Activated CD4-positive, alpha-beta memory T cell treated with anti-CD3 and anti-CD28 coated beads, Interleukin-2, amount 10 ng/mL, durations not matched to agents 7 days and 5 days (primary cell): ENCODE results near the gene SPATA17. TPM values are rescaled to one million over a fixed set of nuclear protein-coding genes. Genes with fewer than 3 reads are reported as not detected.

Source experiments
- CTCF ChIA-PET: fragments of 350-600 bp; sonication (Branson Sonifier 250); formaldehyde crosslinking; loops from one replicate; lab custom pipeline; 2021; ENCODE audit warnings: antibody characterized with exemption, inconsistent platforms; lab: Charles Lee
- POLR2A ChIA-PET: fragments of 350-600 bp; sonication (Branson Sonifier 250); formaldehyde crosslinking; loops from one replicate; lab custom pipeline; 2021; ENCODE audit warnings: antibody characterized with exemption; lab: Charles Lee
- DNase-seq: peaks from one replicate; pipeline ENCODE4 v3.0.0-alpha.2; 2020
- H3K27ac Mint-ChIP-seq: one replicate; pipeline ENCODE4 v1.8.0; 2021; ENCODE audit warnings: mild to moderate bottlenecking, mixed read lengths
- H3K27me3 Mint-ChIP-seq: one replicate; pipeline ENCODE4 v1.8.0; 2021; ENCODE audit warnings: mixed read lengths
- H3K36me3 Mint-ChIP-seq: one replicate; pipeline ENCODE4 v1.8.0; 2021; ENCODE audit warnings: low read depth, mixed read lengths
- H3K4me1 Mint-ChIP-seq: one replicate; pipeline ENCODE4 v1.8.0; 2021; ENCODE audit warnings: mixed read lengths
- H3K4me3 Mint-ChIP-seq: one replicate; pipeline ENCODE4 v1.8.0; 2021; ENCODE audit warnings: mild to moderate bottlenecking, mixed read lengths
- H3K9me3 Mint-ChIP-seq: one replicate; pipeline ENCODE4 v1.8.0; 2021; ENCODE audit warnings: mixed read lengths
- total RNA-seq, 2 experiments: library from RNA; stranded (reverse); gene quantifications; one replicate each; pipeline ENCODE4 v1.2.3, GENCODE V29; 2021

The SPATA17 gene
- total RNA-seq, 2 experiments from 2014 or later = not detected

DNA sequence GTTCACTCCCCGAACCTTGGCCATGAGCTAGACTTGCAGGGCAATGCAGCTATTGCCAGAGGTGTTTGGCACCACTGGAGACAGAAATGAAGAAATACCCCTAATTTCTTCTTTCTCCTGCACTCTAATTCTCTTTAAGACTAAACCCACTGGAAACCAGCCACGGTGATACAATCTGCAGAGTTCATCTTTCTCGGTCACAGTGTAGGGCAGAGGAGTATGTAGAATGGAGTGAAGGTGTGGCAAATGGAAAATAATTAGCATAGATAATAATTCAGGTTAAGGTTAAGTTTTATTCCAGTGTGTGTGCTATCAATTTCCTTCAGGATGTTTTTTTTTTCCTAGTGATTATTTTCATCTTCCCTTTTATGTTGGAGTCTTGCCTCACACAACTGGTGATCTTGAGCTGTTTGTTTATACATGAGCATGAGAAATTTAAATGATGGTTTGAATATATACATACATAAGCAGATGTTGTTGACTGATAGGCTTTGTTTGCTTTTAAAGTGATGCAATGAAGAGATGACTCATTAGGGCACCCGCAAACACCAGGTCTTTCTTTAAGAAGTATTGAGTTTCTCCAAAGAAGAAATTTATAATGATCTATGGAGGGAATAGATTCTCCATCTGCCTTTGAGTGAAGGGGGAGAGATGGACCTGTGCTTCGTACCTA lies 81.9 kb downstream of the SPATA17 start:
- Mint-ChIP-seq H3K4me1 (no peaks in the 10 kb centered on the region), H3K4me3 (no peak overlapping the region), H3K27me3 (no peaks in the 10 kb centered on the region), H3K27ac (no peak overlapping the region), H3K36me3 (no peaks in the 10 kb centered on the region), H3K9me3 (no peaks in the 10 kb centered on the region)
- DNase-seq = no peak
- POLR2A ChIA-PET = no interaction called here
- CTCF ChIA-PET = no interaction called here

DNA sequence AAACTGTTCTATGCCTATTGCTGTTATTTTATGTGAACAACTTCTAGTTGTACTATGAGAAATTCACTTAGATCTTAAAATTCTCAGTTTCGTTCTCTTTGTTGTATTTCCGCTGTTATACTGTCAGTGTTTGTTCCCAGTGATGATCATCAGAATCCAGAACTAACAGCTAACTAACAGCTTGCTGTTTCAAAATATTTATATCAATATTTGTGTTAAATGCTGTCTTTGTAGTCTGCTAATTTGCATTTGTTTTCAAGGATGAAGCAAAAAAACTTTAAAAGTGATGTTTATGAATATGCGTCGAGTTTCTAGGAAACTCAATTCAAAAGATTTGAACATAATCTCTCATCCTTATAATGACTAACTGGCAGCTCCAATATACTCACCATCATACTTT lies 84.5 kb downstream of the SPATA17 start:
- Mint-ChIP-seq H3K27ac (no peak overlapping the region), H3K27me3 (no peaks in the 10 kb centered on the region), H3K4me1 (no peaks in the 10 kb centered on the region), H3K9me3 (no peaks in the 10 kb centered on the region), H3K4me3 (no peak overlapping the region), H3K36me3 (no peaks in the 10 kb centered on the region)
- POLR2A ChIA-PET = no interaction called here
- CTCF ChIA-PET = no interaction called here
- no peak for DNase-seq

DNA sequence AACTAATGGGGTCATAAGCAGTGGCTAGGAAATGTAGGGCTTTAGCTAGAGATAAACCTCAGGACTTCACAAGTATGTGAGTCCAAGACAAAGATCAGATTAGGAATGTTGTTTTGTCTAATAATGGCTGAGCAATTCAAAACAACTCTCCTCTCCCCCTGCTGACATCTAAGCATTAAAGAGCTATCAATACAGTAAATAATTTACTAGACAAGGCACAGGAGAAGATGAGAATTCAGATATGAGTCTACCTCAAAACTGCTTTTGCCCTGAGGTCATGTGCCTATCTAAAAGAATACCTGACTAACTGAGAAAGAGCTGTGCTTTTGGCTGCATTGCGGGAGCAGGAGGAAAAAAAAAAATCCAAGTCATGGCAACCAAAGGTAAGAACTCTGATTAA lies 86.8 kb downstream of the SPATA17 start:
- POLR2A ChIA-PET = no interaction called here
- no peak for DNase-seq
- H3K9me3 Mint-ChIP-seq = no peaks in the 10 kb centered on the region
- CTCF ChIA-PET = no interaction called here
- no peak overlapping the region for H3K27ac Mint-ChIP-seq
- H3K4me1 Mint-ChIP-seq = no peaks in the 10 kb centered on the region
- H3K36me3 Mint-ChIP-seq = no peaks in the 10 kb centered on the region
- no peaks in the 10 kb centered on the region for H3K27me3 Mint-ChIP-seq
- no peak overlapping the region for H3K4me3 Mint-ChIP-seq

DNA sequence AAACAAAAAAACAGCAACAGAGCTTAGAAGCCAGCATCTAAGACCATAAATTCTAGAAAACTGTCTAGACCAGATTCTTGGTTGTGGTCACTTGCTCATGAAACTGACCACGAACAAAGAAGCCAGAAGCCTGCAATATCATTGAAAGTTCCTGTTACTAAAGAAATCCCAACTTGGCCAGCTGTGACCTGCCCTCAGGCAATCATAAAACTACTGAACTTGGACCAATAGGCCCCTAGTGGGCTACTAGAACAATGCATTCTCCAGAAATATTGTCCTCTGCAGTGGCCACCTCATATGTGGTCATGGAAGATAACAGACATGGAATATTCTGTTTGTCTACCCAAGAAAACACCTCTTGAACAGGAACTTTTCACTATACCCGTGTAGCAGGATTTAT lies 87.7 kb downstream of the SPATA17 start:
- H3K27me3 Mint-ChIP-seq = no peaks in the 10 kb centered on the region
- POLR2A ChIA-PET = no interaction called here
- H3K9me3 Mint-ChIP-seq = no peaks in the 10 kb centered on the region
- no peaks in the 10 kb centered on the region for H3K4me1 Mint-ChIP-seq
- H3K27ac Mint-ChIP-seq = no peak overlapping the region
- H3K4me3 Mint-ChIP-seq = no peak overlapping the region
- DNase-seq = no peak
- CTCF ChIA-PET = no interaction called here
- H3K36me3 Mint-ChIP-seq = no peaks in the 10 kb centered on the region

DNA sequence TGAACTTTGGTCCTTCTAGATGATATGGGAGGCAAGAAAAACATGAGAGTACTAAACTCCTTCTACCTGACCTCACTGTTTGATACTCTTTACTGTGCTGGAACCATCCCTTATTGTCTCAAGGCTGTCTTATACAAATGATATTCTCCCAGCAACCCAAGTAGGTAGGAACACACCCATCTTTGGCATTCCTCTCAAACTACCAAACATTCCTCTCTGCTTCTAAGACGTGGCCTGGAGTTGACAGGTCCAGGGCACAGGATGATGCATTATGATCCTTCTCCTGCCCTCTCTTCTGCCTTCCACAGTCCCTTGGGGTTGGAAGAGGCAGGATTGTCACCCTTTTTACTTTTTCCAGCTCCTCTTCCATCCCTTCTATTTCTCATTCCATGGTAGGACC lies 90.5 kb downstream of the SPATA17 start:
- Mint-ChIP-seq H3K36me3 (no peaks in the 10 kb centered on the region), H3K4me1 (no peaks in the 10 kb centered on the region), H3K27ac (no peak overlapping the region), H3K27me3 (no peaks in the 10 kb centered on the region), H3K4me3 (no peak overlapping the region), H3K9me3 (no peaks in the 10 kb centered on the region)
- ChIA-PET POLR2A (no interaction called here), CTCF (no interaction called here)
- no peak for DNase-seq

DNA sequence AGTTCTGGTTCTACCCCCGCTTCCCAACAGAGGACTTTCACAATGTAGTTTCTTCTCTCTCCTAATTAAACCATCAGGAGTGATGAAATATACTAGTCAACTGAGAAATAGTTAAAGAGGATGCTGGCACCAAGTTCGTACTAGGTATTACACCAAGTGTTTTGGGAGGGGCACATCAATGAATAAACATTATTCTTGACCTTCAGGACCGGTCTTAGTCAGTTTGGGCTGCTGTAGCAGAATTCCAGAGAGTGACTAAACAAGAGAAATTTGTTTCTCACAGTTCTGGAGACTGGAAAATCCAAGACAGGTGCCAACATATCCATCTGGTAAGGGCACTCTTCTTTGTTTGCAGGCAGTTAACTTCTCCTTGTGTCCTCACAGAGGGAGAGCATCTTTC lies 103.8 kb downstream of the SPATA17 start:
- no peak overlapping the region for H3K4me3 Mint-ChIP-seq
- ChIA-PET CTCF (no interaction called here), POLR2A (no interaction called here)
- no peaks in the 10 kb centered on the region for H3K4me1 Mint-ChIP-seq
- H3K36me3 Mint-ChIP-seq = no peaks in the 10 kb centered on the region
- H3K27ac Mint-ChIP-seq = no peak overlapping the region
- no peaks in the 10 kb centered on the region for H3K27me3 Mint-ChIP-seq
- no peak for DNase-seq
- H3K9me3 Mint-ChIP-seq = no peaks in the 10 kb centered on the region

DNA sequence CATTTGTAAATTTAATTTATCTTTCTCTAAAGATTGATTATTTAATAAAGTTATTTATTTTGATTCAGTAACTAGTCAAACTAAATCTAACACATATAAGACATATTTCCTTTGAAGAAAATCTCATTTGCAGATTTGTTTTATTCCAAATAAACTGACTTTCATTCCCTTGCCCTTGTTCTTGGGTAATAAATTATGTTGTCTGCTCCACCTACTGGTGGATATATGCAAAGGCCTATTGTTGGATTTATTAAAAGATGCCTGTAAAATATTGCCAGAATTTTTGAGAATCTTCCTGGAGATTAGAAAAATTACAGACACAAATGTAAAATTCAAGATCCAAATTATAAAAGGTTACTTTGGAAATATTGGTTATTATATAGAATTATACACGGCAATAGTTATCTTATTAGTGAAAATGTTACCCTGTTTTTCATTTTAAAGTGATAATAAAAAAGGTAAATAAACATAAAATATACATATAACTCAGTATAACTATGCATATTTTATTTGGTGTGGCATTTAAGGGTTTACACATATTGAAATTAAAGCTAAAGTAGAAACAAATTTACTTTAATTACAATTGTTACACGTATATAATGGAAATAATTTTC lies 116.1 kb downstream of the SPATA17 start:
- Mint-ChIP-seq H3K4me3 (no peak overlapping the region), H3K36me3 (no peaks in the 10 kb centered on the region), H3K27ac (no peak overlapping the region), H3K4me1 (no peaks in the 10 kb centered on the region), H3K27me3 (no peaks in the 10 kb centered on the region), H3K9me3 (no peaks in the 10 kb centered on the region)
- CTCF ChIA-PET = no interaction called here
- no peak for DNase-seq
- POLR2A ChIA-PET = no interaction called here

DNA sequence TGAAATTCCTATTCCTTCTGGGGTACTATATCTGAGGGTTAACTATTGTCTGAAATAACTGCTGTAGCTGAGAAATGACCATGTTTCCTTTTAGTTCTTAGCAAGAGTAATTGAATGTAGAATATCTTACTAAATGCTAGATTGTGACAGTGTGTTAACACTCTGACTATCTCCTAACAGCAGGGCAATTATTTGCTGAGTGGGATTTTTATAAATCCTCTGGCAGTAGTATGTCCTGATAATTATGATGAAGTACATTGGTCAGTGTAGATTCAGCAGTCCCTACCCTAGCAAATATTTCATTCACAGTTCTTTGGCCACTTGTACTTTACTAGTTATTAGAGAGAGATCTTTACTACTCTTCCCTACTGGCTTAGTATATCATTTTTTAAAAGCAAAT lies 138.6 kb downstream of the SPATA17 start:
- no peaks in the 10 kb centered on the region for H3K27me3 Mint-ChIP-seq
- no peak for DNase-seq
- H3K36me3 Mint-ChIP-seq = no peaks in the 10 kb centered on the region
- no peak overlapping the region for H3K27ac Mint-ChIP-seq
- ChIA-PET POLR2A (no interaction called here), CTCF (no interaction called here)
- H3K4me1 Mint-ChIP-seq = no peaks in the 10 kb centered on the region
- H3K4me3 Mint-ChIP-seq = no peak overlapping the region
- no peaks in the 10 kb centered on the region for H3K9me3 Mint-ChIP-seq

DNA sequence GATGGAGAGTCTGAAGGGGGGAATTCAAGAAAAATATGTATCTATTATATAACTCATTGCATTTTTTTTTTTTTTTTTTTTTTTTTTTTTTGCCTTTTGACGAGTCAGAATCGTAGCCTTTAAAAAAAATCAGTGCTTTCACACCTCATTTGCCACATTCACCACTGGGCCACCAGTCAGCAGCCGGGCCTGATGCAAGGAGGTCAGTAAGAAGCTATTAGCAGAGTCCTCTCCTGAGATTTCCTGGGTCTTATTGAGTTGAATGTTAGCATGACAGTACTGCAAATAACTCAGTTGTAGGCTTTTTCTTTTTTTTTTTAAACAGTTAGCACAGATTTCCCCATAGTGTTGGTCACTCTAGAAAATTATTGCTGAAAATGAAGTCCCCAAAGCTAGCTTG lies 139.8 kb downstream of the SPATA17 start:
- ChIA-PET POLR2A (no interaction called here), CTCF (no interaction called here)
- DNase-seq = no peak
- Mint-ChIP-seq H3K9me3 (no peaks in the 10 kb centered on the region), H3K4me1 (no peaks in the 10 kb centered on the region), H3K36me3 (no peaks in the 10 kb centered on the region), H3K4me3 (no peak overlapping the region), H3K27me3 (no peaks in the 10 kb centered on the region), H3K27ac (no peak overlapping the region)

DNA sequence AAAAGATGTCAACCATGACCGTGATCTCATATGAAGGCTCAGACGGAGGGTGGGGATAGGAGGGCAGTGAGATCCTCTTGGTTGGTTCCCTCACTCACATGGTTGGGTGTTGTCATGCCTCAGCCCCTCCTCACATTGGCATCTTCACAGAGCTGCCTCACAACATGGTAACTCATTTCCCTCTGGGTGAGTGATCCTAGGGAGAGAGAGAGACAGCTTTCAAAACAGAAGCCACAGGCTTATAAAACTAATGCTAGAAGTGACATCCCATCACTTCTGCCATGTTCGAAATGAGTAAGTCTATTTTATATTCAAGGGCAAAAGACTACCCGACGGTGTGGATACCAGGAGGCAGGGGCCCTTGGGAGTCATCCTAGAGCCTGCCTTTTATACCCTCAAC lies 145.5 kb downstream of the SPATA17 start:
- ChIA-PET CTCF (no interaction called here), POLR2A (no interaction called here)
- Mint-ChIP-seq H3K9me3 (no peaks in the 10 kb centered on the region), H3K4me1 (no peaks in the 10 kb centered on the region), H3K27ac (no peak overlapping the region), H3K4me3 (no peak overlapping the region), H3K36me3 (no peaks in the 10 kb centered on the region), H3K27me3 (no peaks in the 10 kb centered on the region)
- no peak for DNase-seq

DNA sequence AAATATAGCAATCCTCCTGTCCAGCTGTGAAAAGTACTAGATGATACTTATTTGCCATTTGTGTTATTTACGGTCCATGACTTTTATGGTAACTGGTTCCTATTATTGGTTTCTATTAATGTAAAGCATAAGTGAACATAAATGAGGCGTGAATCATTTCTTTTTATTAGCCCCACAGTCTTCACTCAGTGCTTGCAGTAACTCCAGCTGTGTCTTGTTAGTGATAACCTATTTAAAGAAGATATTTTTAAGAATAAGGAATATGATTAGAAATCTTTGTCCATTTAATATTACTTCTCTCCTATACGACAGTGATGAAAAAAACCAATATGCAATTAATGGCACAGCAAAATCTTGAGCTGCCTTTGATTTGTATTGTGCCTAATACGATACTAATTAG lies 149.9 kb downstream of the SPATA17 start:
- Mint-ChIP-seq H3K4me3 (no peak overlapping the region), H3K36me3 (no peaks in the 10 kb centered on the region), H3K27me3 (no peaks in the 10 kb centered on the region), H3K27ac (no peak overlapping the region), H3K4me1 (no peaks in the 10 kb centered on the region), H3K9me3 (no peaks in the 10 kb centered on the region)
- CTCF ChIA-PET = no interaction called here
- POLR2A ChIA-PET = no interaction called here
- no peak for DNase-seq

DNA sequence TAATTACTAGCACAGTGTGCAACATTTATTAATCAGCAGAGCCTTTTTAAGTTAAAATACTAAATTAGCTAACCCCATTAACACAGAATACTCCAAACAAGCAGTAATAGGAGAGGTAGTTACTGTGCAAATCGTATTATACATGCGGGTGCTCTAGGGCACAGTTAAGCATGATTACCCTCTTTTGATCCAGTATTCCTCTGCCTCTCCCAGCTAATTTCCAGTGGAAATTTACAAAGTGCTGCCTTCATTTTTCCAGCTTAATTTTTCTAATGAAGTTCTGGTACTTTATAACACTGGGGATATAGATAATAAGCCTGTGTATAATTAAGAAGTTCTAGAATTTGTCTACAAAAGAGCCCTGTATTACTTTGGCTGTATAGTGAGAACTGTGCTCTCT lies 159.9 kb downstream of the SPATA17 start:
- Mint-ChIP-seq H3K4me3 (no peak overlapping the region), H3K27ac (no peak overlapping the region), H3K27me3 (no peaks in the 10 kb centered on the region), H3K4me1 (no peaks in the 10 kb centered on the region), H3K36me3 (no peaks in the 10 kb centered on the region), H3K9me3 (no peaks in the 10 kb centered on the region)
- DNase-seq = no peak
- ChIA-PET CTCF (no interaction called here), POLR2A (no interaction called here)

DNA sequence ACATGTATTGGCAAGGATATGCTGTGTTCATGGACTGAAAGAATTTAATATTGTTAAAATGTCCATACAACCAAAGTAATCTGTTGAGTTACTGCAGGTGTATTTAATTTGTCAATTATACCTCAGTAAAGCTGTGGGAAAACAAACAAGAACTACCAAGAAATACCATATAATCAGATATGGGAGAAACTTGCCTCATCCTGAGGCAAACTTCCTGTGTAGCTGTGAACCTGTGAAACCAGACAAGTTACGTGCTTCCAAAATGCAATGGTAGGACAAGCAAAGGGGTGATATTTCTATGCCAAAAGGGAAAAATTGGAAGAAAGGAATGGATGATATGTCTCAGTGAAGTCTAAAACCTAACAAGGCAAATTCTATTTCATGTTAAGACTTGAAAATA lies 174.6 kb downstream of the SPATA17 start:
- no peaks in the 10 kb centered on the region for H3K9me3 Mint-ChIP-seq
- CTCF ChIA-PET = no interaction called here

DNA sequence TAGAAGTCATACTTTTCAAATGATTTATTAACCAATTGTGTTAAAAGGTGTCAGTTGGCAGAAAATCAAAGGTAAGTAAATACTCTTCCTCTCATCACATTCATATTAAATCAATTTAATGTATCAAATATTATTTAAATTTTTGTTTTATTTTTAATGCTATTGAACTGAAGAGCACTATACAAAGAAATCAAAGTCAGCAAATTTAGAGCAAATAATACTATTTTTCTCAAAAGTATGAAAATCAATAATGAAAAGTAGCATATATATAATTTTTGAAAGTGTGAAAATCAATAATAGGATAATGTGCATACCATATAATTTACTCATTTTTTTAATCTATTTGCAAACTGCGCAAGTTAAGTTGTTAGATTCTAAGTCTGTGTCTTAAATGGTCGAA lies 181.0 kb downstream of the SPATA17 start:
- ChIA-PET POLR2A (no interaction called here), CTCF (no interaction called here)
- no peaks in the 10 kb centered on the region for H3K36me3 Mint-ChIP-seq
- no peak overlapping the region for H3K4me3 Mint-ChIP-seq
- H3K27ac Mint-ChIP-seq = no peak overlapping the region
- no peak for DNase-seq
- H3K4me1 Mint-ChIP-seq = no peaks in the 10 kb centered on the region
- peaks cover 2% of the 10 kb centered on the region for H3K9me3 Mint-ChIP-seq
- no peaks in the 10 kb centered on the region for H3K27me3 Mint-ChIP-seq

More for the DNA sequence above, 174.6 kb downstream of the SPATA17 start:
- Mint-ChIP-seq H3K36me3 (no peaks in the 10 kb centered on the region), H3K4me3 (no peak overlapping the region), H3K4me1 (peaks cover 2% of the 10 kb centered on the region), H3K27me3 (no peaks in the 10 kb centered on the region), H3K27ac (no peak overlapping the region)
- no peak for DNase-seq
- POLR2A ChIA-PET = no interaction called here
